DND-41 (cell line): ENCODE measurements around the gene POLR2C.

Experiments used
- ATAC-seq: fragments of 200-7000 bp; cut with Tn5 transposase; 3 replicates; pipeline ENCODE4 v1.9.1; 2021; ENCODE audit warnings: low read depth; ENCODE audit not compliant: insufficient read depth
- DNase-seq: peaks from one replicate; pipeline ENCODE4 v3.0.0-alpha.2; 2020
- H2AFZ ChIP-seq: 2 replicates; pipeline ENCODE4 v1.6.0; 2012; ENCODE audit warnings: low read depth, low read length
- H3K27ac ChIP-seq: 2 replicates; pipeline ENCODE4 v1.5.1; 2012; ENCODE audit warnings: low read length, inconsistent platforms
- H3K27me3 ChIP-seq: fragments of 200-600 bp; sonication (generic); 2 replicates; pipeline ENCODE4 v1.6.0; 2012; ENCODE audit warnings: low read length, mild to moderate bottlenecking, inconsistent platforms; ENCODE audit not compliant: insufficient read depth, poor library complexity
- H3K36me3 ChIP-seq: 2 replicates; pipeline ENCODE4 v1.5.1; 2012; ENCODE audit warnings: low read length, inconsistent platforms; ENCODE audit not compliant: insufficient read depth
- H3K4me1 ChIP-seq: 2 replicates; pipeline ENCODE4 v1.5.1; 2012; ENCODE audit warnings: mild to moderate bottlenecking, low read length; ENCODE audit not compliant: insufficient read depth
- H3K4me2 ChIP-seq: 2 replicates; pipeline ENCODE4 v1.6.0; 2012; ENCODE audit warnings: mild to moderate bottlenecking, moderate library complexity, low read length, inconsistent platforms; ENCODE audit not compliant: insufficient read depth
- H3K4me3 ChIP-seq, 2 experiments: fragments of 200-600 bp in 1 of 2; shearing (Covaris generic) in 1 of 2; 2 replicates each; pipeline ENCODE4 v1.5.1; 2012 to 2016; ENCODE audit warnings: inconsistent platforms in 2 of 2, low read length in 2 of 2, mild to moderate bottlenecking in 2 of 2, low read depth in 1 of 2, moderate library complexity in 1 of 2
- H3K79me2 ChIP-seq: 2 replicates; pipeline ENCODE4 v1.6.0; 2012; ENCODE audit warnings: low read length, inconsistent platforms; ENCODE audit not compliant: insufficient read depth
- H3K9ac ChIP-seq: 2 replicates; pipeline ENCODE4 v1.6.0; 2012; ENCODE audit warnings: low read depth, mild to moderate bottlenecking, inconsistent platforms, low read length, moderate library complexity
- H3K9me3 ChIP-seq: 2 replicates; pipeline ENCODE4 v1.5.1; 2012; ENCODE audit warnings: low read length, moderate library complexity, mild to moderate bottlenecking, inconsistent platforms; ENCODE audit not compliant: insufficient read depth, severe bottlenecking
- H4K20me1 ChIP-seq: 2 replicates; pipeline ENCODE4 v1.6.0; 2012; ENCODE audit warnings: low read length; ENCODE audit not compliant: insufficient read depth
- EZH2 ChIP-seq: IDR thresholded peaks from 3 replicates; pipeline ENCODE4 v1.6.1; 2012; ENCODE audit warnings: borderline replicate concordance, low read depth, mild to moderate bottlenecking, moderate library complexity, low read length, inconsistent platforms; ENCODE audit not compliant: severe bottlenecking
- TF ChIP-seq, protein P1 (sequence below): IDR thresholded peaks from 2 replicates; pipeline ENCODE4 v1.5.1; 2012; ENCODE audit warnings: borderline replicate concordance, low read length, moderate library complexity, mild to moderate bottlenecking; ENCODE audit not compliant: poor library complexity, severe bottlenecking; ENCODE audit errors: extremely low read depth

Gene POLR2C

DNA sequence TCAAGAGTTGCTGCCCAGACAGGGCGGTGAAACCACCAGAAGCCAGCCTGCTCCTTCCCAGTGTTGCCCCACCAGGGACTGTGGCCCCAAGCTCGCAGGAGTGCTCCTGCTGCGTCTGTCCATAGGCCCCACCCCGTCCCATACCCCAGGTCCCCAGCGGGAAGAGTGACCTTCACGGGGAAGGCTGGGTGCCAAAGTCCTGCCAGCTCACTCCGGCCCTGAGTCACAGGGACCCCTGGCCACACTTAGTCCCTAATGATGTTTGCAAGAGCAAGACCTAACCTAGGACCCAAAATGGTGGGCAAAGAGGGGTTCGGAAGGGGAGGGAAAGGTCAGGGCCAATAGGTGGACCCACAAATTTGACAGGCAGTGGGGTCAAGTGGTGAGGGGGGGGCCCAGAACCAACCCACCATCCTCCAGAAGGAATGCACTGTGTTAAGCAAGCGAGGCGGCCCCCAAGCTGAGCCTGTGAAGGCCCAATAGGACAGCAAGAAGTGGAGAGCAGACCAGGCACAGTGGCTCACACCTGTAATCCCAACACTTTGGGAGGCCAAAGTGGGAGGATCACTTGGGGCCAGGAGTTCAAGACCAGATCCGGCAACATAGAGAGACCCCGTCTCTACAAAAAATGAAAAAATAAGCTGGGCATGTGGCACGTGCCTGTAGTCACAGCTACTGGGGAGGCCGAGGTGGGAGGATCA lies 20.5 kb downstream of the POLR2C start:
- Histone ChIP-seq H3K4me2 (no peak overlapping the region), H3K9me3 (no peaks in the 10 kb centered on the region), H3K4me1 (peaks cover 17% of the 10 kb centered on the region), H2AFZ (no peak overlapping the region), H3K27me3 (no peaks in the 10 kb centered on the region), H3K79me2 (no peaks in the 10 kb centered on the region), H3K27ac (no peak overlapping the region), H3K4me3 (no peak overlapping the region), H3K9ac (no peak overlapping the region), H4K20me1 (peaks cover 15% of the 10 kb centered on the region; the same call in 1 of the 2 replicates), H3K36me3 (no peaks in the 10 kb centered on the region)
- no peak for DNase-seq
- TF ChIP-seq, protein P1, sequence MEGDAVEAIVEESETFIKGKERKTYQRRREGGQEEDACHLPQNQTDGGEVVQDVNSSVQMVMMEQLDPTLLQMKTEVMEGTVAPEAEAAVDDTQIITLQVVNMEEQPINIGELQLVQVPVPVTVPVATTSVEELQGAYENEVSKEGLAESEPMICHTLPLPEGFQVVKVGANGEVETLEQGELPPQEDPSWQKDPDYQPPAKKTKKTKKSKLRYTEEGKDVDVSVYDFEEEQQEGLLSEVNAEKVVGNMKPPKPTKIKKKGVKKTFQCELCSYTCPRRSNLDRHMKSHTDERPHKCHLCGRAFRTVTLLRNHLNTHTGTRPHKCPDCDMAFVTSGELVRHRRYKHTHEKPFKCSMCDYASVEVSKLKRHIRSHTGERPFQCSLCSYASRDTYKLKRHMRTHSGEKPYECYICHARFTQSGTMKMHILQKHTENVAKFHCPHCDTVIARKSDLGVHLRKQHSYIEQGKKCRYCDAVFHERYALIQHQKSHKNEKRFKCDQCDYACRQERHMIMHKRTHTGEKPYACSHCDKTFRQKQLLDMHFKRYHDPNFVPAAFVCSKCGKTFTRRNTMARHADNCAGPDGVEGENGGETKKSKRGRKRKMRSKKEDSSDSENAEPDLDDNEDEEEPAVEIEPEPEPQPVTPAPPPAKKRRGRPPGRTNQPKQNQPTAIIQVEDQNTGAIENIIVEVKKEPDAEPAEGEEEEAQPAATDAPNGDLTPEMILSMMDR: no peak
- no peak for ATAC-seq

DNA sequence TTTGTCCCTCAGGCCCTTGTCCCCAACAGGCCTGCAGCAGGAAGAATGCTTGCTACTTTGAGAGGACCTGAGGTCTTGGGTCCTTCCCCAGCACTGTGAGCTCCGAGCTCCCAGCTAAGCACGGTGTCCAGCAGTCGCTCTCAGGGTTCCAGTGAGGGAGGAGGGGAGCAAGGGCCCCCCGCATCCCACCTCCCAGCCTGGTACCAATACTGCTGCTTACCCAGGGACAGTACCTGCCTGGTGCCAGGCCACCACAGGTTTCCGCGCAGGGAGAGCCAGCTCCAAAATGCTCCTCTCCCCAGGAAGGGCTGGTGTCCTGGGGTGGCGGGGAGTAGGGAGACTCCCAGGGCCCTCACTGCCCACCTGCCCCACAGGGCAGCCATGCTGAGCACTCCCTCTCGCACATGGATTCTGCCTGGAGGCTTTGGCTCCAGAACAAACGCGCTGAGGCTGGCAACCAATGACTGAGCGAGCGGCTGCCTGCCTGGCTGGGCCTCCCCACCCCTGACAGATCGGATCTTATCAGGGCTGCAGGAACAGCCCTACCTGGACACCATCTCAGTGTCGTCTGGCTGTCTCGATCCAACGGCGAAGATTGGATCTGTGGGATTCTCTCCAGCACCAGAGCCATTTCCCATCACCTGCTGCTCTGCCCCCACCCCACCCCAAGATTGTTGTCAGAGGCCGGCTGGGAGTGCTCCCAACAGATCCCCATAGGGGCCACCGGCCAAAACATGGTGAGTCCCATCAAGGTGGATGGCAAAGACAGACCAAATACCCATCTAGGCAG lies 21.4 kb downstream of the POLR2C start:
- H3K9ac ChIP-seq: no peak overlapping the region
- no peak overlapping the region for H3K27ac ChIP-seq
- H3K4me2 ChIP-seq: no peak overlapping the region
- no peak overlapping the region for H2AFZ ChIP-seq
- no peaks in the 10 kb centered on the region for H3K36me3 ChIP-seq
- H3K4me1 ChIP-seq: peaks cover 17% of the 10 kb centered on the region
- ATAC-seq: no peak
- TF ChIP-seq, protein P1: no peak
- no peak for TF ChIP-seq EZH2
- H3K4me3 ChIP-seq: no peak overlapping the region
- H3K9me3 ChIP-seq: no peaks in the 10 kb centered on the region
- no peak for DNase-seq
- peaks cover 15% of the 10 kb centered on the region; the same call in 1 of the 2 replicates for H4K20me1 ChIP-seq
- H3K79me2 ChIP-seq: no peaks in the 10 kb centered on the region
- H3K27me3 ChIP-seq: no peaks in the 10 kb centered on the region

DNA sequence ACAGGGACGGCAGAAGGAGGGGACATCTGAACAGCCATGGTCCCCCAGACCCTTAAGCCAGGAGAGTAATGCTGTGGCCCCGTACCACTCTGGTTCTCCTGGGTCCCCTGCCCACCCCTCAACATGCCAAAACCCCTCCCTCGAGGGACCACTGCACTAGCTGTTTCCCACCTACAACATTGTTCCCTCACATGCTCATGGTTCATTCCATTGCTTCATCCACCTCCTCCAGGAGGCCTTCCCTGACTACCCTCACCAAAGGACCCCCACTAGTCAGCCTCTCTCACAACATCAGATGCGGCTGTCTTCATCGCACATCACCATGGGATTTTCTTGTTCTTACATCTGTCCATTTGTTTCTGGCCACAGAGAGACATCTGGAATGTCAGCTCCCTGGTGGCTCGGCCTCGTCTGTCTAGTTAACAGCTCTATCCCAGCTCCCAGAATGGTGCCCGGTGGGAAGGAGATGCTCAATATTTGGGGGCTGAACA lies 22.1 kb downstream of the POLR2C start:
- Histone ChIP-seq H3K4me2 (peak overlapping the region; percentile 80; the same call in 1 of the 2 replicates), H3K27ac (no peak overlapping the region), H3K79me2 (no peaks in the 10 kb centered on the region), H3K4me1 (peaks cover 17% of the 10 kb centered on the region), H3K9me3 (no peaks in the 10 kb centered on the region), H3K4me3 (no peak overlapping the region), H4K20me1 (peaks cover 15% of the 10 kb centered on the region; the same call in 1 of the 2 replicates), H3K9ac (no peak overlapping the region), H3K27me3 (no peaks in the 10 kb centered on the region), H3K36me3 (no peaks in the 10 kb centered on the region), H2AFZ (no peak overlapping the region)
- no peak for TF ChIP-seq EZH2
- TF ChIP-seq, protein P1: no peak
- ATAC-seq (no peak), DNase-seq (no peak)
